Thyroid gland (tissue), 4 donors: ENCODE measurements around the gene MKNK1.

Source experiments
- POLR2A ChIP-seq, 2 donors: fragments of 450-650 bp; IDR thresholded peaks; one replicate each; pipeline ENCODE4 v1.6.1; 2017; ENCODE audit warnings: antibody characterized with exemption in 2 of 2, mild to moderate bottlenecking in 2 of 2, moderate library complexity in 1 of 2
- TF ChIP-seq, protein P1 (sequence below), 6 experiments: fragments of 200-600 bp in 3 of 6; fragments of 450-650 bp in 3 of 6; sonication (generic) in 3 of 6; IDR thresholded peaks; one replicate each; pipeline ENCODE4 v1.5.1; 2016 to 2019; ENCODE audit warnings: antibody characterized with exemption in 6 of 6, mild to moderate bottlenecking in 2 of 6, inconsistent platforms in 1 of 6, moderate library complexity in 1 of 6

DNA sequence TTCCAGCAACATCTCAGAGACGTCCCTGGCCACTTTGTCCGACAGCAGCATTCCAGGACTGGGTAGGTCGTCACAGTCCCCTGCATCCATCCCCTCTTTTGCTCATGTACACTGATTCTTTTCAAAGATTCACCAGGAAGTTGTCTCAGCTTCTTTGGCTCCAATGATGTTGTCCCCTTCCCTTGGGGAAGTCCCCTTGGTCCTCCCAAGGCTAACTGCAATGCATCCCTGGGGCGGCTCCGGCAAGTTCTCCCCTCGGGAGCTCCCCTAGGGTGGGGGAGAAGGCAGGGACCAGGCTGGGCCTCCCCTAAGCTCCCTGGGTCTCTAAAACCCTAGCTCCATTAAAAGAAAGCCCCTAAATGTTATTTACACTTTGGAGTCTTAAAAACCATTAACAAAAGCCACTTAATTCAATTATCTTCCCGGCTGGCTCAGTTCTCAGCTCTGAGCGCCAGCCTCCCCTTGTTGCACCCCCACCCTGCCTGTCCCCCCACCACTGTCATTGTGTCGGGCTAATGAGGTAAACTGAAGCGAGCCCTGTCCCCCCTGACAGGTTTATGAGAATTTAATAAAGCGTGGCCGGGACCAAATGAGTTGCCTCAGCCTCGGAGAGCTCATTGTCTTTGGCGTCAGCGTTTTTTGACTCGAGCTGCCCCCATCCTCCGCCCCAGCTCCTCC is 77.9 kb downstream of the MKNK1 start:
- TF ChIP-seq, protein P1, sequence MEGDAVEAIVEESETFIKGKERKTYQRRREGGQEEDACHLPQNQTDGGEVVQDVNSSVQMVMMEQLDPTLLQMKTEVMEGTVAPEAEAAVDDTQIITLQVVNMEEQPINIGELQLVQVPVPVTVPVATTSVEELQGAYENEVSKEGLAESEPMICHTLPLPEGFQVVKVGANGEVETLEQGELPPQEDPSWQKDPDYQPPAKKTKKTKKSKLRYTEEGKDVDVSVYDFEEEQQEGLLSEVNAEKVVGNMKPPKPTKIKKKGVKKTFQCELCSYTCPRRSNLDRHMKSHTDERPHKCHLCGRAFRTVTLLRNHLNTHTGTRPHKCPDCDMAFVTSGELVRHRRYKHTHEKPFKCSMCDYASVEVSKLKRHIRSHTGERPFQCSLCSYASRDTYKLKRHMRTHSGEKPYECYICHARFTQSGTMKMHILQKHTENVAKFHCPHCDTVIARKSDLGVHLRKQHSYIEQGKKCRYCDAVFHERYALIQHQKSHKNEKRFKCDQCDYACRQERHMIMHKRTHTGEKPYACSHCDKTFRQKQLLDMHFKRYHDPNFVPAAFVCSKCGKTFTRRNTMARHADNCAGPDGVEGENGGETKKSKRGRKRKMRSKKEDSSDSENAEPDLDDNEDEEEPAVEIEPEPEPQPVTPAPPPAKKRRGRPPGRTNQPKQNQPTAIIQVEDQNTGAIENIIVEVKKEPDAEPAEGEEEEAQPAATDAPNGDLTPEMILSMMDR (IDR thresholded peaks at IDR 0.05) = no peak
- TF ChIP-seq POLR2A (IDR thresholded peaks at IDR 0.05) = no peak
